ENCODE data around the gene ADAMTS9.

- TF ChIP-seq EP300 (IDR thresholded peaks at IDR 0.05) = no peak
- TF ChIP-seq CTCF (IDR thresholded peaks at IDR 0.05) = no peak
- no peak for TF ChIP-seq POLR2A (IDR thresholded peaks at IDR 0.05)
Measured at GRCh38 chr3:64650096-64650622, 37.6 kb downstream of the ADAMTS9 start.

All from upper lobe of left lung (tissue), 4 donors.